ENCODE measurements around the gene TMEM233.

The TMEM233 gene

DNA sequence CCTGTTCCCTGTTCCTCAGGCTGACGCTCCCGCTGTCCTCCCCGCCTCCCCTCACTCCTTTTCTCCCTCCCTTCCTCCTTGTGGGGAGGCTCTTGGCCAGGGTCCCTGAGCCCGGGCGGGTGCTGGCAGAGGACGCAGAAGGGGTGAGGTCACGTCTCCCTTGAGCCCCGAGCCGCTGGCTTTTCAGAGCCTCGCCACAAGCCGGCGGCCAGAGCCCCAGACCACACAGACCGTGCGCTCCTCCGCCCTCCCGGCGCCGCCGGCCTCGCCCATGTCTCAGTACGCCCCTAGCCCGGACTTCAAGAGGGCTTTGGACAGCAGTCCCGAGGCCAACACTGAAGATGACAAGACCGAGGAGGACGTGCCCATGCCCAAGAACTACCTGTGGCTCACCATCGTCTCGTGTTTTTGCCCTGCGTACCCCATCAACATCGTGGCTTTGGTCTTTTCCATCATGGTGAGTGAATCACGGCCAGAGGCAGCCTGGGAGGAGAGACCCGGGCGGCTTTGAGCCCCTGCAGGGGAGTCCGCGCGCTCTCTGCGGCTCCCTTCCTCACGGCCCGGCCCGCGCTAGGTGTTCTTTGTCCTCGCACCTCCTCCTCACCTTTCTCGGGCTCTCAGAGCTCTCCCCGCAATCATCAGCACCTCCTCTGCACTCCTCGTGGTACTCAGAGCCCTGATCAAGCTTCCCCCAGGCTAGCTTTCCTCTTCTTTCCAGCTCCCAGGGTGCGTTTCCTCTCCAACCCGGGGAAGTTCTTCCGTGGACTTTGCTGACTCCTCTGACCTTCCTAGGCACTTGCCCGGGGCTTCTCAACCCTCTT is at the start of gene TMEM233:
Gene TMEM233, plus strand, starts transcription at position 197 of the 821 bp plus-strand sequence. Its CDS starts 75 bp downstream, at position 272.
- TF ChIP-seq CTCF (IDR thresholded peaks at IDR 0.05; ENCODE audit: low read depth, low read length): no peak
- peak within 1 kb of the TSS; percentile 47 for H3K4me3 ChIP-seq (ENCODE audit: low read depth, low read length)
- in situ Hi-C loops (cut with HindIII; ENCODE audit: low sequenced_read_pairs): no loop called here
- DNase-seq (ENCODE audit: low read depth, low spot score): peak; percentile 18

DNA sequence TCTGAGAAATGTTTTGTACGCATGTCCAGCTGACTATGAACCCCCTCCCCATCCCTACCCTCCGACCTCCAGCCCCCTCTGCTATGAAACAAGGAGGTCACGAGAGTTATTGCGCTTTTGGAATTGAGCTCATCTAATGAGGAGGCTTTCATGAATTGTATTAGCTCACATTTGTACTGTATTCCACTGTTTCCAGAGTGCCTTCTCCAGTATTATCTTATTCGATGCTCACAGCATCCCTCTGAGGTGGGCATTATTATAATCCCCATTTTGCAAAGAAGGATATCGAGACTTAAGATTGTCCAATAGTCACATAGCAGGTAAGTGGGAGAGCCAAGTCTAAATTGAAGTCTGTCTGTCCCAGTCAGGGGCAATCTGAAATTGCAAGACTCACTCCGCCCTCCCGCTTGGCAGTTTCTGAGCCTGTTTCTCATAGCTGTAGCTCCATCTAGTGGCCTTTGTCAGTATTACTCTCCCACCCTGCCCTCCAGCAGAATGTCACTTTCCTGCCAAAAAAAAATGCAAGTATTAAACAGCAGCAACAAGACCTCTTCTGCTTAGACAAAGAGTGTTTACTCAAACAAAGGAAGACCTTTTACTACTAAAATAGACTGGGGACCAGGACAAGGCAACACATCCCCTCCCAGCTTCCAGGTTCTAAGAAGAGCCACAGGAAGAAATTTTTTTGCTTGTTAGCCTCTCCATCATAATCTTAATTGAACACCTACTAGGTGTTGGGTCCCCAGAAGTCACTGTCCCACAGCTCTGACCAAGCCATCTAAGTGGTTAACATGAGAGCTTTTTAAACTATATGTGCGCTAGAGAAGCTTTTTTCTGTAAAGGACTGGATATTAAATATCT is 48.6 kb upstream of the TMEM233 start:
- DNase-seq (ENCODE audit: low read depth, low spot score): peak; percentile 72
- in situ Hi-C loops (cut with HindIII; ENCODE audit: low sequenced_read_pairs): no loop called here
- TF ChIP-seq CTCF (IDR thresholded peaks at IDR 0.05; ENCODE audit: low read depth, low read length): peak; percentile 80
- H3K4me3 ChIP-seq (ENCODE audit: low read depth, low read length): no peak overlapping the region

GRCh38 chr12:119546340-119546739 is 47.2 kb upstream of the TMEM233 start:
- in situ Hi-C loops (cut with HindIII; ENCODE audit: low sequenced_read_pairs): no loop called here
- TF ChIP-seq CTCF (IDR thresholded peaks at IDR 0.05; ENCODE audit: low read depth, low read length): no peak
- H3K4me3 ChIP-seq (ENCODE audit: low read depth, low read length): no peak overlapping the region
- no peak for DNase-seq (ENCODE audit: low read depth, low spot score)

GRCh38 chr12:119547001-119547400 is 46.6 kb upstream of the TMEM233 start:
- no peak for TF ChIP-seq CTCF (IDR thresholded peaks at IDR 0.05; ENCODE audit: low read depth, low read length)
- no peak for DNase-seq (ENCODE audit: low read depth, low spot score)
- H3K4me3 ChIP-seq (ENCODE audit: low read depth, low read length): no peak overlapping the region
- in situ Hi-C loops (cut with HindIII; ENCODE audit: low sequenced_read_pairs): no loop called here

GRCh38 chr12:119556854-119557253 is 36.7 kb upstream of the TMEM233 start:
- no peak for DNase-seq (ENCODE audit: low read depth, low spot score)
- H3K4me3 ChIP-seq (ENCODE audit: low read depth, low read length): no peak overlapping the region
- in situ Hi-C loops (cut with HindIII; ENCODE audit: low sequenced_read_pairs): no loop called here
- TF ChIP-seq CTCF (IDR thresholded peaks at IDR 0.05; ENCODE audit: low read depth, low read length): no peak

- in situ Hi-C loops (cut with HindIII; ENCODE audit: low sequenced_read_pairs): no loop called here
- DNase-seq (ENCODE audit: low read depth, low spot score): no peak
- no peak overlapping the region for H3K4me3 ChIP-seq (ENCODE audit: low read depth, low read length)
- no peak for TF ChIP-seq CTCF (IDR thresholded peaks at IDR 0.05; ENCODE audit: low read depth, low read length)
Observed at GRCh38 chr12:119565404-119565803, 28.2 kb upstream of the TMEM233 start.

Data from astrocyte of the spinal cord (primary cell).